Brain microvascular endothelial cell (primary cell): ENCODE measurements around the gene CCL13.
"Not testable (repeated sequence)": the region's sequence is repeated elsewhere in the genome, so short reads cannot be mapped to it uniquely, and the experiment has no call there.

Experiments
- DNase-seq: peaks from one replicate; pipeline ENCODE4 v3.0.0-alpha.2; 2020
- H3K27ac ChIP-seq: fragments of 250-450 bp; sonication (Bioruptor Pico); 2 replicates; pipeline ENCODE4 v1.5.1; 2020; ENCODE audit warnings: mild to moderate bottlenecking, moderate library complexity
- H3K27me3 ChIP-seq: fragments of 250-450 bp; sonication (Bioruptor Pico); replicated peaks from 2 replicates; pipeline ENCODE4 v1.5.1; 2020; ENCODE audit warnings: mild to moderate bottlenecking
- H3K36me3 ChIP-seq: fragments of 250-450 bp; sonication (Bioruptor Pico); replicated peaks from 2 replicates; pipeline ENCODE4 v1.5.1; 2020; ENCODE audit warnings: mild to moderate bottlenecking
- H3K4me3 ChIP-seq: 2 replicates; pipeline ENCODE4 v1.5.1; 2011; ENCODE audit warnings: low read depth, mild to moderate bottlenecking, control low read depth, low read length, moderate library complexity
- in situ Hi-C: cut with HindIII; loops from 2 replicates; pipeline ENCODE4 v1.10.0; 2017; ENCODE audit warnings: low sequenced_read_pairs, low pct_ligation_motif_present
- TF ChIP-seq, protein P1 (sequence below): IDR thresholded peaks from 2 replicates; pipeline ENCODE4 v1.5.1; 2011; ENCODE audit warnings: low read depth, mild to moderate bottlenecking, moderate library complexity, low read length, control low read depth, inconsistent platforms; ENCODE audit errors: missing control alignments

CCL13 gene

DNA sequence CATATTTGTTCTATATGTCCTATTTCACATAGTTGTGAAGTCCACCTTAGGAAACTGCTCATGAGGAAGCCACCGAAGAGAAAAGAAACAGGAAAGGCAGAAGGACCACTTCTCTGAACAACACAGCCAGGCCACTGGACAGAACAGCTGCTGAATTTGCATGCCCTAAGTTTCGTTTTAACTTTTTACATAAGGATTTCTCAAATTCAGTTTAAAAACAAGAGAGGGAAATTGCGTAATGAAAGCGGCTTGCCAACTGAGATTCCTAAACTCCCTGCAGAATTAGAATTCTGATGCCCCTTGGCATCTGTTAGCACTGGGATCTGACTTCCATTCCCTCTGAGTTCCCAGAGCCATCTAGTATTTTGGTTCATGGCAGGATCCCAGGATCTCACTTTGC is 42.0 kb upstream of the CCL13 start:
- H3K36me3 ChIP-seq = no peaks in the 10 kb centered on the region
- TF ChIP-seq, protein P1, sequence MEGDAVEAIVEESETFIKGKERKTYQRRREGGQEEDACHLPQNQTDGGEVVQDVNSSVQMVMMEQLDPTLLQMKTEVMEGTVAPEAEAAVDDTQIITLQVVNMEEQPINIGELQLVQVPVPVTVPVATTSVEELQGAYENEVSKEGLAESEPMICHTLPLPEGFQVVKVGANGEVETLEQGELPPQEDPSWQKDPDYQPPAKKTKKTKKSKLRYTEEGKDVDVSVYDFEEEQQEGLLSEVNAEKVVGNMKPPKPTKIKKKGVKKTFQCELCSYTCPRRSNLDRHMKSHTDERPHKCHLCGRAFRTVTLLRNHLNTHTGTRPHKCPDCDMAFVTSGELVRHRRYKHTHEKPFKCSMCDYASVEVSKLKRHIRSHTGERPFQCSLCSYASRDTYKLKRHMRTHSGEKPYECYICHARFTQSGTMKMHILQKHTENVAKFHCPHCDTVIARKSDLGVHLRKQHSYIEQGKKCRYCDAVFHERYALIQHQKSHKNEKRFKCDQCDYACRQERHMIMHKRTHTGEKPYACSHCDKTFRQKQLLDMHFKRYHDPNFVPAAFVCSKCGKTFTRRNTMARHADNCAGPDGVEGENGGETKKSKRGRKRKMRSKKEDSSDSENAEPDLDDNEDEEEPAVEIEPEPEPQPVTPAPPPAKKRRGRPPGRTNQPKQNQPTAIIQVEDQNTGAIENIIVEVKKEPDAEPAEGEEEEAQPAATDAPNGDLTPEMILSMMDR = no peak
- no peak overlapping the region for H3K27ac ChIP-seq
- DNase-seq = no peak
- in situ Hi-C loops = no loop called here
- no peak overlapping the region for H3K4me3 ChIP-seq
- no peaks in the 10 kb centered on the region for H3K27me3 ChIP-seq

DNA sequence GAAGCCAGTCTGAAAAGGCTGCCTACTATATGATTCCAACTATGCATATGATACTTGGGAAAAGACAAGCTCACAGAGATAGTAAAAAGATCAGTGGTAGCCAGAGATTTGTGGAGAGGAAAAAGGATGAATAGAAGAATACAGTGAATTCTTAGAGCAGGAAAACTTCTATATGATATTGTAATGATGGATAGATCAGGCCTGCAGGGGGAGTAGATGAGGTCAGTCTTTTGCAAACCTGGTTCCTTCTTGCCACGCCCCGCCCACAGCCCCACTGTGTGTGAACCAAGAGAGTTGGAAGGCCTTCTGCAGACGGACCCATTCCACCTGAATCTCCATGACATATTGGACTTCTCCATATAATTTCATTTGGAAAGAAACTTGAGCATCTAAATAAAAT is 37.8 kb upstream of the CCL13 start:
- H3K4me3 ChIP-seq = no peak overlapping the region
- no peak for DNase-seq
- no peaks in the 10 kb centered on the region for H3K27me3 ChIP-seq
- no peaks in the 10 kb centered on the region for H3K36me3 ChIP-seq
- H3K27ac ChIP-seq = no peak overlapping the region
- TF ChIP-seq, protein P1 = no peak
- in situ Hi-C loops = no loop called here

DNA sequence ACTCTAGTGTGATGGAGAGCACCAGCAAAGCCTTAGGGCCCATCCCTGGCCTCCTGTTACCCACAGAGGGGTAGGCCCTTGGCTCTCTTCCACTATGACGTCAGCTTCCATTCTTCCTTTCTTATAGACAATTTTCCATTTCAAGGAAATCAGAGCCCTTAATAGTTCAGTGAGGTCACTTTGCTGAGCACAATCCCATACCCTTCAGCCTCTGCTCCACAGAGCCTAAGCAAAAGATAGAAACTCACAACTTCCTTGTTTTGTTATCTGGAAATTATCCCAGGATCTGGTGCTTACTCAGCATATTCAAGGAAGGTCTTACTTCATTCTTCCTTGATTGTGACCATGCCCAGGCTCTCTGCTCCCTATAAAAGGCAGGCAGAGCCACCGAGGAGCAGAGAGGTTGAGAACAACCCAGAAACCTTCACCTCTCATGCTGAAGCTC is 37.2 kb upstream of the CCL13 start, which contains the start of gene CCL8:
Gene CCL8, plus strand, starts transcription at position 397 of the 445 bp plus-strand sequence. CDS start 67 bp downstream, outside the sequence.
- in situ Hi-C loops = no loop called here
- no peaks in the 10 kb centered on the region for H3K36me3 ChIP-seq
- no peak within 1 kb of the TSS for H3K4me3 ChIP-seq
- no peak within 1 kb of the TSS for H3K27ac ChIP-seq
- TF ChIP-seq, protein P1 = no peak
- no peak for DNase-seq
- H3K27me3 ChIP-seq = no peaks in the 10 kb centered on the region

DNA sequence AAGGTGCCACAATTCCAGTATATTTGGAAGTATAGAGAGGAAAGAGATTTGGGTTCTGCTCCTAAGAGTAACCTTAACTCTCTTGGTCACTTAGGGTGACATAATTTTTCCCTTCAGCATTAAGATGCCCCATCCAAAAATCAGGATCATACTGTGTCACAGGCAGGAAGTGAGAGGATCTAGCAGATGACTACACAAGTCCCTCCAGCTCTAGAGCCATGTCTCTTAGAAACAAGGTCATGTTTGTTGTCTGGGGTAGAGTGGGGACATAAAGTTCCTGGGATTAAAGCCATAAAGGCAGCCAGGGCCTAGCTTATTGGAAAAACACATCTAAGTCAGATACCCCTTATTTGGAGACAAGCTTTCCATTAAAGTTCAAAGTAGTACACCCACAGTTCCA is 34.3 kb upstream of the CCL13 start:
- Histone ChIP-seq H3K36me3 (no peaks in the 10 kb centered on the region), H3K4me3 (no peak overlapping the region), H3K27me3 (no peaks in the 10 kb centered on the region), H3K27ac (no peak overlapping the region)
- in situ Hi-C loops = no loop called here
- TF ChIP-seq, protein P1 = no peak
- no peak for DNase-seq

DNA sequence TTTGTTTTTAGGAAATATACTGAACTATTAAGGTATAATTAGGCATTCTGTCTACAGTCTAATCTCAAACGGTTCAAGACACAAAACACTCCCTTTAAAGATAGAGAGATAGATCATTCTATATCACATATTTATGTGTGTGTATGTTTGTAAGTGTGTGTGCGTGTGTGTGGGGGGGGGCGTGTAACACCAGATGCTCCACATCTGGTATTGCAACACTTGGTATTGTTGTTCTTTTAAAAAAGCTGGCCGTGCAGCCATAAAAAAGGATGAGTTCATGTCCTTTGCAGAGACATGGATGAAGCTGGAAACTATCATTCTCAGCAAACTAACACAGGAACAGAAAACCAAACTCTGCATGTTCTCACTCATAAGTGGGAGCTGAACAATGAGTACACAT is 28.7 kb upstream of the CCL13 start:
- H3K27ac ChIP-seq, H3K36me3 ChIP-seq, in situ Hi-C loops, H3K4me3 ChIP-seq, H3K27me3 ChIP-seq, DNase-seq: not testable (repeated sequence)

GRCh38 chr17:34337701-34338100 is 18.6 kb upstream of the CCL13 start:
- Histone ChIP-seq H3K4me3 (no peak overlapping the region), H3K27ac (no peak overlapping the region)

More at GRCh38 chr17:34337701-34338100, 18.6 kb upstream of the CCL13 start:
- no peak for DNase-seq
- TF ChIP-seq, protein P1 = no peak
- Histone ChIP-seq H3K36me3 (no peaks in the 10 kb centered on the region), H3K27me3 (no peaks in the 10 kb centered on the region)
- in situ Hi-C loops = no loop called here
